Endothelial cell of umbilical vein (primary cell): ENCODE results near the gene GAST.

ENCODE experiments used
- CTCF ChIP-seq, 2 donors: IDR thresholded peaks; 1 replicate in 1 of 2; 2 replicates in 1 of 2; pipeline ENCODE4 v1.5.1; 2011; ENCODE audit warnings: low read length in 2 of 2, mild to moderate bottlenecking in 2 of 2, moderate library complexity in 2 of 2, control low read depth in 1 of 2, inconsistent platforms in 1 of 2, low read depth in 1 of 2; ENCODE audit not compliant: insufficient read depth in 1 of 2; ENCODE audit errors: extremely low read depth in 1 of 2
- POLR2A ChIP-seq: IDR thresholded peaks from 2 replicates; pipeline ENCODE4 v1.6.1; 2012; ENCODE audit warnings: low read depth, mild to moderate bottlenecking, control low read depth, low read length

GRCh38 chr17:41710472-41711090 lies 1.6 kb upstream of the GAST start:
- no peak for TF ChIP-seq CTCF (IDR thresholded peaks at IDR 0.05; ENCODE audit: extremely low read depth in 1 of 2, insufficient read depth in 1 of 2, low read depth in 1 of 2, low read length in 2 of 2)
- no peak for TF ChIP-seq POLR2A
